Retinal pigment epithelial cell (primary cell): ENCODE data around the gene SLC9C1.
A peak's percentile ranks its signal among the peaks of the same experiment; 100 is the strongest.

Experiments used
- DNase-seq: peaks from one replicate; pipeline ENCODE4 v3.0.0-alpha.2; 2010; ENCODE audit warnings: low read depth
- H3K4me3 ChIP-seq: 2 replicates; pipeline ENCODE4 v1.5.1; 2011; ENCODE audit warnings: mild to moderate bottlenecking, low read length, control low read depth, moderate library complexity
- TF ChIP-seq, protein P1 (sequence below): conservative IDR thresholded peaks from 2 replicates; pipeline ENCODE4 v1.5.1; 2011; ENCODE audit warnings: low read depth, low read length, control low read depth, inconsistent platforms

The SLC9C1 gene

DNA sequence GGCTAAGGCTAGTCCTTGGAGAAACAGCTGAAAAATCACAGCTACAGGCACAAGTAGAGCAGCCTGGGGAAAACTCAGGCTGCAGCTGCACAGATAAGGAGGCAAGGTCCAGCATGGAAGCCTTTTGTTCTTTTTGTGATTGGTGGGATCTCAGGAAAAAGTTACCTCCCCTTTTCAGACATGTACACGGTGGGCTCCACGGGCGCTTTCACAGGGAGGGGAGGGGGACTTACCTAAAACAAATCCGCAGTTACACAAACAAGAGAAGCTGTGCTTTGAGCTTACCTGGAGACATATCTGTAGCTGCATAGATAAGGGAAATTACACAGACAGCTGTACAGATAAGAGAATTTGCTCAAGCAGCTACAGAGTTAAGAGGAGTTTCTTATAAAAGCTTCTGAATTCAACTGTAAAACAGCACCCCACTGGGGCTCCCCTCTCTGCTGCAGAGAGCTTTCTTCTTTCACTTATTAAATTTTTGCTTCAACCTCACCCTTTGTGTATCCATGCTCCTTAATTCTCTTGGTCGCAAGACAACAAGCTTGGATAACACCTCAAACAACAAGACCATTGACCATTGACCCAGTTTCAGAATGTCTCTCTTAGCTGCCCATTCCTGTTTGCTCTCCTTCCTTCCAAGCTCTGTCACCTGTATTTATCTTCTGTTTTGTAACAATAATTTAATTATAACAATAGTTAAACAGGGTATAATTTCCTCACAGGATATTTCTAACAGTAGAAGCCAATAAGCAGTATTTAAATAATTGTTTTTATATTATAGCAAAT is 28.0 kb upstream of the SLC9C1 start:
- TF ChIP-seq, protein P1, sequence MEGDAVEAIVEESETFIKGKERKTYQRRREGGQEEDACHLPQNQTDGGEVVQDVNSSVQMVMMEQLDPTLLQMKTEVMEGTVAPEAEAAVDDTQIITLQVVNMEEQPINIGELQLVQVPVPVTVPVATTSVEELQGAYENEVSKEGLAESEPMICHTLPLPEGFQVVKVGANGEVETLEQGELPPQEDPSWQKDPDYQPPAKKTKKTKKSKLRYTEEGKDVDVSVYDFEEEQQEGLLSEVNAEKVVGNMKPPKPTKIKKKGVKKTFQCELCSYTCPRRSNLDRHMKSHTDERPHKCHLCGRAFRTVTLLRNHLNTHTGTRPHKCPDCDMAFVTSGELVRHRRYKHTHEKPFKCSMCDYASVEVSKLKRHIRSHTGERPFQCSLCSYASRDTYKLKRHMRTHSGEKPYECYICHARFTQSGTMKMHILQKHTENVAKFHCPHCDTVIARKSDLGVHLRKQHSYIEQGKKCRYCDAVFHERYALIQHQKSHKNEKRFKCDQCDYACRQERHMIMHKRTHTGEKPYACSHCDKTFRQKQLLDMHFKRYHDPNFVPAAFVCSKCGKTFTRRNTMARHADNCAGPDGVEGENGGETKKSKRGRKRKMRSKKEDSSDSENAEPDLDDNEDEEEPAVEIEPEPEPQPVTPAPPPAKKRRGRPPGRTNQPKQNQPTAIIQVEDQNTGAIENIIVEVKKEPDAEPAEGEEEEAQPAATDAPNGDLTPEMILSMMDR, result no peak
- no peak for DNase-seq
- H3K4me3 ChIP-seq, result no peak overlapping the region

DNA sequence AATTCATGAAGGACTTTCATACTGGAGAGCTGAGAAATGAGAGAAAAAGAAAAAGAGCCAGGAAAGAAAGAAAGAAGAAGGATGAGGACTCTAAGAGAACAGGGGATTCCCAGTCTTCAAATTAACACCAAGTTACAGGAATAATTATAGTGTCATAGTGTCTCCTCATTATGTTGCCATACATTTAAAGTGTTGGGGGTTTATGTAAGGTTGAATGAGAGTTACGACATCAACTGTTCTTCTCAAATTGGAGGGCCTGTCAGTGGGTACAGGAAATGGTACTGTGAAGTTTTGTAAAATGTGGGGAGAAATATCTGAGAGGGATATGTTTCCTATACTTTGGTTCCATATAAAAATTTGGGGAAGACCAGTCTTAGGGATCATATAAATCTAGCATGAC is 26.7 kb upstream of the SLC9C1 start:
- no peak for DNase-seq
- H3K4me3 ChIP-seq, result no peak overlapping the region
- TF ChIP-seq, protein P1, result no peak

DNA sequence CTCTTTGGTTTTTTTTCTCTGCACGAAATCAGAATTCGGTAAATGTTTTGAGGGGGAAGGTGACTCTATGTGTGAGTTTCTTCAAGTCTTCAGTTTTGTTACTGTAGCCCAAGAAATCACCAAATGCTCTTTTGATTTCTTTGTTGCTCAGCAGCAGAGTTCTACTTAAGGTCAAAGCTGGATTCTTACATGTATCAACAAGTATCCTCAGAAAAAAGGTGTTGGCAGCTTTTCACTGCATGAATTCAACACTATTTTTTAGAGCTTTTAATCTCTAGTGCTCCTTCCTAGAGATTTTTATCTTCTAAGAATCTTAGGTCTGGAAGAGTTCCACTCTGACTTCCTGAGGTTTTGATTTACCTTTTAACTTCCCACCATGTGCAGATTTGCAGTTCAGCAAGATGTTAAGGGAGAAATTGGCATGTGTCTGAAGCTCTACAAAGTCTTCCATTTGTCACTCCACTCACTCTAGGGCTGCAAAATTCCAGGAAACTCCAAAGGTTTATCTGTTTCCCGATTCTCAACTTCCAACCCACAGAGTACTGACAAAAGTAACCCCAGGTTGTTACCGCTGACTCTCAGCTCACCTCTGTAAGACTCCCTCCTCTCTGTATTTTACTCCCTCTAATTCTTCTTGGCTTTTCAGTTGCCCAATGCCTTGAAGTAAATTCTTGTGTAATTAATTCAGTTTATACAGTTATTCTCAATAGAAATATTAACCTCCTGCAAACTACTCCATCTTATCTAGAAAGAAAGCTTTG is 25.7 kb upstream of the SLC9C1 start:
- no peak for DNase-seq
- no peak overlapping the region for H3K4me3 ChIP-seq
- TF ChIP-seq, protein P1, result no peak

DNA sequence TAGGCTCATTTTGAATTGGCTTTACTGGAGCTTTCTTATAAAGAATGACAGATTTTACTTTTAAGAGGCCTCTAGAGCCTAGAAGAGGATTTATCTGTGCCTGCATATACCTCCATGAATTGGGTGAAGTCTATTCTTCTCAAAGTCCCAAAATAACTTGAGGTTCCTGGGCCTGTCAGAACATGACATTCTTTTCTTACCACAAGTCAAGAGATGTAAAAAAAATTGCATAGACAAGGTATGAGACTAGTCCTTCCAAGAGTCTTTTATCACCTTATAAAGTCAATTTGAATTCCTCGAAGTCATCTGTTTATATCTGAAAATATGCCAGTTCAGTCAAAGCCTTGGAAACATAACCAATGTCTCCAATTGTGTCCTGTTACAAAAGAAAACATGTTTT is 21.8 kb upstream of the SLC9C1 start:
- no peak overlapping the region for H3K4me3 ChIP-seq
- TF ChIP-seq, protein P1, result no peak
- no peak for DNase-seq

DNA sequence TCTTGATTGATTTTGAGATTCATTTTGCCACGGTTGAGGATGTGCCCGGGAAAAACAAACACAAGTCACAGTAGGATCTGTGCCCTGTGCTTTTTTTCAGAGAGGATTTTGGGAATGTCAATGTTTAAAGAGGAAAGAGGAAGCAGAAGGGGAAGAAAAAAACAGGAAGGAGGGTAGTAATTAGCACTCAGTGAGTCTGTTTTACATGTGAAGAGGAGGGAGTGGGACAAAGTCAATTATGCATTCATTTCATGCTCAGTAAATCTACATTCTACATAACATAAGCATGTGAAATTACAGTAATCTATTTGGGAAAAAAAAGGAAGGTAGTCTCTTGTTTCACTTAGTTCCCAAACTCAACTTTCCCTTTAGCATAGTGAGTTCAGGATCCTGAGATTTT is 20.6 kb upstream of the SLC9C1 start:
- DNase-seq, result no peak
- TF ChIP-seq, protein P1, result no peak
- H3K4me3 ChIP-seq, result no peak overlapping the region

DNA sequence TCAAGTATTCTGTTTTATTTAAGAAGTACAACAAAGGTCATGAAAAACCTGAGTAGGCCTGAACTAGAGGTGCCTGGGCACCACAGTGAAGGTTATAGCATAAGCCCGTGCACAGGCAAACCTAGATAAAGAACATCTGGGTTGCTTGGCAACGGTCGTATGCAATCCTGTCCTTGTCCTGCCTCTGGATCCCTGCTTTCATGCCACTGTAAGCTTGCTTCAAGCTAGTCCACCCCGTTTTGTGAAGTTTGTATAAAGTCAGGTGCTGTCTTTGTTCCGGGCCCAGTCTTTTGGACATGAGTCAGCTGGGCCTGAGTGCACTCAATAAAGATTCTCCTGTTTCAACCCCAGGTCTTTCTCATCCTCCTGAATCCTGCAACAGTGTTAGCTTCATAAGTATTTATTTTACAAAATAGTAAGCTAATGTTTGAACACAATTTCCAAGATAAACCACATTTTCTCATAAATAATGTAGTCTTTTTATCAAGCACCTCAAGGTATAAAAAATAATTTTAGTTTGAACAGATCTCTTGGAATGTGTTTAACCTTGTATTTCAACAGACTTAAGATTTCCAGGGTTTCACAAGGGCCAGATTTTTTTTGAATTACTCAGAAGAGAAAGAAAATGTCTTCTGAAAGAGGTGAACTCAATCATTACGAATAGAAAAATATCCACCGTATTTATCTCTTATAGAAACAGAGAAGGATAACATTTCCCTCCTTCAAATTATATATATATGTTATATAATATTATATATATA is 14.3 kb upstream of the SLC9C1 start:
- TF ChIP-seq, protein P1, result no peak
- peak; percentile 8 for DNase-seq
- no peak overlapping the region for H3K4me3 ChIP-seq
